ENCODE measurements around the gene SLC6A17.
A peak's percentile ranks its signal among the peaks of the same experiment; 100 is the strongest.

SLC6A17 gene

DNA sequence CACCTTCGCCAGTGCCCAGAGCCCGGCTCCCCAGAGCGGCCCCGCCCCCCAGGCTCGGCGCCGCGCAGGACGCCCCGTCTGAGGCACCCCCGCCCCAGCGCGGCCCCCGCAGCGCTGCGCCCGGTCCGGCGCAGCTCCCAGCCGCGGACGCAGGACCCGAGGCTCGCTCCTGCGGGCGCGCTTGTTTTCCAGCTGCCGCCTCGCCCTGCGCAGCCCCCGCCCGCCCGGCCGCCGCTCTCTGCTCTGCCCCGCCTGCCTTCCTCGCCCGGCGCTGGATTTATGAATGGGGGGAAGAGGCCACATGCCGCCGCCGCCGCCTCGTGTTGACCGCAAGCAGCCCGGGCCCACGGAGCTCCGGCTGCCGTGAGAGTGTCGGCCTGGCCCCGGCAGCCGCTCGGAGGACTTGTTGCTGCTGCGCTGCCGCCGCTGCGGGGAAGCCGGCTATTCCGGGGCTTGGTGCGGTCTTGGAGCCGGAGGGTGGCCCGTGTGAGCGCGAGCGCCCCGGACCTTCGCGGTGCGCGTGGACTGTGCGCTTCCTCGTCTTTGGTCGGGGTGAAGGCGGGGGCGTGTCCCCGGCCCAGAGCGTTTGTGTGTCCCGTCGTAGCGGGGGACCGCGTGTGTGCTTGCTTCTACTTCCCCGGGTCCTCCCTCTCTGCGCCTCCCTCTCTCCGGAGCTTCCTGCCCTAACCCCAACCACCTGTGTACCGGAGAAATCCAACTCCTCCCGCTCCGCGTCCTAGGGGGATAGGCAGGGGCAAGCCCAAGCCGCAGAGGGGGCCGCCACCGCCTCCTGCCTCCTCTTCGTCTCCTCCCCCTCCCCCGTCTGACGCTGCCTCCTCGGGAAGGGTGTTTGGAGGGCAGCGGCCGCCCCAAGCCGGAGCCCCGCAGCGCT is 60.6 kb downstream of the SLC6A17 start:
- no peak for DNase-seq (ENCODE audit: low read depth)
- TF ChIP-seq, protein P1, sequence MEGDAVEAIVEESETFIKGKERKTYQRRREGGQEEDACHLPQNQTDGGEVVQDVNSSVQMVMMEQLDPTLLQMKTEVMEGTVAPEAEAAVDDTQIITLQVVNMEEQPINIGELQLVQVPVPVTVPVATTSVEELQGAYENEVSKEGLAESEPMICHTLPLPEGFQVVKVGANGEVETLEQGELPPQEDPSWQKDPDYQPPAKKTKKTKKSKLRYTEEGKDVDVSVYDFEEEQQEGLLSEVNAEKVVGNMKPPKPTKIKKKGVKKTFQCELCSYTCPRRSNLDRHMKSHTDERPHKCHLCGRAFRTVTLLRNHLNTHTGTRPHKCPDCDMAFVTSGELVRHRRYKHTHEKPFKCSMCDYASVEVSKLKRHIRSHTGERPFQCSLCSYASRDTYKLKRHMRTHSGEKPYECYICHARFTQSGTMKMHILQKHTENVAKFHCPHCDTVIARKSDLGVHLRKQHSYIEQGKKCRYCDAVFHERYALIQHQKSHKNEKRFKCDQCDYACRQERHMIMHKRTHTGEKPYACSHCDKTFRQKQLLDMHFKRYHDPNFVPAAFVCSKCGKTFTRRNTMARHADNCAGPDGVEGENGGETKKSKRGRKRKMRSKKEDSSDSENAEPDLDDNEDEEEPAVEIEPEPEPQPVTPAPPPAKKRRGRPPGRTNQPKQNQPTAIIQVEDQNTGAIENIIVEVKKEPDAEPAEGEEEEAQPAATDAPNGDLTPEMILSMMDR (IDR thresholded peaks at IDR 0.05; ENCODE audit: low read depth, low read length, missing control alignments) = no peak
- peak overlapping the region; percentile 66 for H3K4me3 ChIP-seq (ENCODE audit: low read depth, low read length)

DNA sequence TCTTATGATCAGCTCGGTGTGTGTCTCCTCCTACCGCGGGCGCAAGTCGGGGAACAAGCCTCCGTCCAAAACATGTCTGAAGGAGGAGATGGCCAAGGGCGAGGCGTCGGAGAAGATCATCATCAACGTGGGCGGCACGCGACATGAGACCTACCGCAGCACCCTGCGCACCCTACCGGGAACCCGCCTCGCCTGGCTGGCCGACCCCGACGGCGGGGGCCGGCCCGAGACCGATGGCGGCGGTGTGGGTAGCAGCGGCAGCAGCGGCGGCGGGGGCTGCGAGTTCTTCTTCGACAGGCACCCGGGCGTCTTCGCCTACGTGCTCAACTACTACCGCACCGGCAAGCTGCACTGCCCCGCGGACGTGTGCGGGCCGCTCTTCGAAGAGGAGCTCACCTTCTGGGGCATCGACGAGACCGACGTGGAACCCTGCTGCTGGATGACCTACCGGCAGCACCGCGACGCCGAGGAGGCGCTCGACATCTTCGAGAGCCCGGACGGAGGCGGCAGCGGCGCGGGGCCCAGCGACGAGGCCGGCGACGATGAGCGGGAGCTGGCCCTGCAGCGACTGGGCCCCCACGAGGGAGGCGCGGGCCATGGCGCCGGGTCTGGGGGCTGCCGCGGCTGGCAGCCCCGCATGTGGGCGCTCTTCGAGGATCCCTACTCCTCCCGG is 61.3 kb downstream of the SLC6A17 start:
- H3K4me3 ChIP-seq (ENCODE audit: low read depth, low read length) = peak overlapping the region; percentile 66
- TF ChIP-seq, protein P1 (IDR thresholded peaks at IDR 0.05; ENCODE audit: low read depth, low read length, missing control alignments) = peak; percentile 2
- no peak for DNase-seq (ENCODE audit: low read depth)

DNA sequence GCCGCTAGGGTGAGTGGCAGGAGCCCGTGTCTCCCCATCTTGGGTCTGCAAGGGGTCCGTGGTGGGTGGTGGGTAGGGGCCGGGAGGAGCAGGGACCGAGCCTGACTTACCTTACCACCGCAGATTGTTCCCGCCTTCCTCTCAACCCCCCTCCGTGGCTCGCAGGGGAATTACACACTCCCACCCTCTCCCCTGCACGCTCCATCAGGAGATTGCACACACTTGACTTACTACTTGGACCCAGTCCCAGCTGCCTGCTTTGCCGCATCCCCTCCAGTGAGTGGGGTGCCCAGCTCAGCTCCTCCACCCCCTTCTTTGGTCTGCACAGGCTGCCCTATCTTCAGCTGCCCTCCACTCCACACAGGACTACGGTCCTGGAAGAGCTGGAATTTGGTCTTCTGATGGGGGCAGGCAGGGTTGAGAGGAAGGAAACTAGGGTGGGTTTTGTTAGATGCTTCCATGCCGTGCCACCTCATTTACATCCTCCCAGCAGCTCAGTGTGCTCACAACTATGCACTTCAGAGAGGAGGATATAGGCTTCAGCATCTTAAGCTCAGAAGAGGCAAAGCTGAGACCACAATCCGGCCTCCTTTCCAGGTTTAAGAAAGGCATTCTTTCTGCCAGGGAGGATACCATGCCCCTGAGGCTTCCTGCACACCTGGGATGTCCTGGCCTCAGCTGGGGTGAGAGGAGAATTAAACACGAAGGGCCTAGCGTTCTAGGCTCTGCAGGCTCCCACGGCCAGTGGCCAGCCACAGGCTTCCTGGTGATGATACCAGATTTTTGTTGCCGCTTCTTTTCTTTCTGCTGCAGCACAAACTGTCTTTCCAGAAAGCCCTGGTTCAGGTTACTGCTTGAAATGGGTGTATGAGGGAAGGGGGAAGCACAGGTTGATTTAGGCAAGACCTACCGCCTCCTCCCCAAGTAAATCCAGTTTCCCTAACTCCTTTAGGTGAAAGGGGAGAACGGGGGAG is 62.2 kb downstream of the SLC6A17 start:
- no peak for DNase-seq (ENCODE audit: low read depth)
- TF ChIP-seq, protein P1 (IDR thresholded peaks at IDR 0.05; ENCODE audit: low read depth, low read length, missing control alignments) = no peak
- no peak overlapping the region for H3K4me3 ChIP-seq (ENCODE audit: low read depth, low read length)

DNA sequence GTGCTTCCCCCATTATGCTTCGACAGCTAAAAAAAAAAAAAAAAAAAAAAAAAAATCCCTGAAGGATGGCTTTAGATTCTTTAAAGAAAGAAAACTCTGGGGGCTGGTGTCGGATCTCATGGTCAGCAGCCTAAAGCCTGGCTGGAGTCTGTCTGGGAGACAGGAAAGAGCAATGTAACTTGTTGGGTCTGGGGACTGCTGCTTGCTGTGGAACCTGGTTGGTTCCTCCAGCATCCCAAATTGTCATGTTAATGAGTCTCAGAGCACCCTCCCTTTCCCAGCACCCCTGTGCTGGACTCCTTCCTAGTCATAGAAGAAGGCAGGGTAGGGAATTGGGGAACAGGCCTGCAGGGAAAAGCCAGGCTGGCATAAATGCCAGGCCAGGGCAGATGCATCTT is 62.8 kb downstream of the SLC6A17 start:
- H3K4me3 ChIP-seq (ENCODE audit: low read depth, low read length) = no peak overlapping the region
- TF ChIP-seq, protein P1 (IDR thresholded peaks at IDR 0.05; ENCODE audit: low read depth, low read length, missing control alignments) = no peak
- no peak for DNase-seq (ENCODE audit: low read depth)

DNA sequence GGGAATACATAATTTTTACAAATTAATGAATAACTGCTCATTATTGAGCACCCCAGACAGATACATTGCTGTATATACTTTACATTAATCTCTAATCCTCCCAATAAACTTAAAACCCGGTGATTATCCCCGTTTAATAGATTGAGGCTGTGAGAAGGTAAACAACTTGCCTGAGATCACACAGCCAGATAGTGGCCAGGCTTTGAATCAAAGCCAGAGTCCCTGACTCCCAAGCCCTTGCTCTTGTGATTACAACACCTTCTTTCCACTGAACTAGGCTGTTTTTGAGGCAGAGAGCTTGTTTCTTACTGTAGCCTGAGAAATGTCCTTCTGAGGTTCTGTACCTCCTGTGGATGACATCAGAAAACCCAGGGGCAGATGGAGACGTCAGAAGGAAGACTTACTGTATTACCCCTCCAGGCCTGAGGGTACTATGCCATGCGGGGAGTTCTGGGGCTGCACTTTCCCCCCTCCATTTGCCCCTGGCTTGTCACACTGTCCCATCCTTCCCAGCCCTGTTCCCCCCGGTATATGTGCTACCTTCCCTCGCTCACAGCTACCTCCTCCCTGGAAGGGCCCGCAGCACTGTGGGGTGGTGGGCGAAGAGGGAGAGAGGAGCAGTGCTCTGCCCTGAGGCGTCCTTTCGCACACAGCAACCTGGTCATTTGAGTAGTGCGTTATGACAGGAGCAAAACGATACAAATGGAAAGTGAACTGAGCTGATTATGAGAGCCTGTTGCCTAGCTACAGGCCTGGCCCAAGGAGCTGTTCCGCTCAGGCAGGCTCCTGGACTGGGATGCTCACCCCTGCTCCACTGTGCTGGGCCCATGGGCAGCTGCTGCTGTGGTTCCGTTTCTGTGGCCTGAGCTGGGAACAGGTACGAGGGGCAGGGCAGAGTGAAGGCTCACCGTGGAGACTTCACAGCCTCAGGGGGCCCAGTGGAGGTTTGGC is 64.4 kb downstream of the SLC6A17 start:
- no peak for DNase-seq (ENCODE audit: low read depth)
- H3K4me3 ChIP-seq (ENCODE audit: low read depth, low read length) = no peak overlapping the region

More for the DNA sequence above, 64.4 kb downstream of the SLC6A17 start:
- TF ChIP-seq, protein P1 (IDR thresholded peaks at IDR 0.05; ENCODE audit: low read depth, low read length, missing control alignments) = no peak

Data from GM12864 (cell line).